HG03280 (cell line): ENCODE measurements around the gene YIPF4.
"Not testable (repeated sequence)": the region's sequence is repeated elsewhere in the genome, so short reads cannot be mapped to it uniquely, and the experiment has no call there.

Experiments used
- ATAC-seq: cut with Tn5 transposase; IDR thresholded peaks from one replicate; pipeline ENCODE4 v1.9.1; 2021; ENCODE audit warnings: mild to moderate bottlenecking, moderate library complexity; ENCODE audit not compliant: unreplicated experiment

Gene YIPF4

DNA sequence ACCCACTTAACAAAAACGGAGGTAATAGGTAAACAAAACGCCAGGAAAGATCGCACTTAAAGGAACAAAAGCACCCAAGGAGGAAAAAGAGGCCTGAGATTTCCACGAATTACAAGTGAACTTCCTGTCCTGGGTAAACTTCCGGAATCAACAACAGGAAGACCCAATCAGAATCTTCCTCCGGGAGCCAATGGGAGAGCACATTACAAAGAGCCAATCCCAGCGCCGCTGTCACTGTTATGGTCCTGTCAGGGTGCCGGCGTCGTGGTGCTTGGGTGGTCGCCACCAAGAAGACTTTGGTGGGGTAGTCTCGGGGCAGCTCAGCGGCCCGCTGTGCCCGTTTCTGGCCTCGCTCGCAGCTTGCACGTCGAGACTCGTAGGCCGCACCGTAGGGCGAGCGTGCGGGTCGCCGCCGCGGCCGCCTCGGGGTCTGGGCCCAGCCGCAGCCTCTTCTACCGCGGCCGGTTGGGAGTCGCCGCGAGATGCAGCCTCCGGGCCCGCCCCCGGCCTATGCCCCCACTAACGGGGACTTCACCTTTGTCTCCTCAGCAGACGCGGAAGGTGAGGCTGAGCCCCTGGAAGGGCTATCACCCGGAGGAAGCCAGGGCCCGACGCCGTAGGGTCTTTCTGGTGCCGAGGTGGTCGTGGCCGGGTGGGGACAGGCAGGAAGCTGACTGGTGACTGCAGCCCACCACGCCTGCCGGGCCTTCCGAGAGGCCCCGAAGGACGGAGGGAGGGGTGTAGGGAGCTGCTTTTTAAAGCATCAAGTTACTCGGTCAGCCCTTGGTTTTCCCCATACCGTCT, at the start of gene YIPF4:
YIPF4 (plus strand) TSS at position 231 of the 804 bp plus-strand sequence; CDS start at position 483, 252 bp downstream.
- peak; percentile 98 for ATAC-seq

- no peak for ATAC-seq
Measured at GRCh38 chr2:32228181-32228580, 49.5 kb upstream of the YIPF4 start.

- ATAC-seq: no peak
Measured at GRCh38 chr2:32229635-32230034, 48.1 kb upstream of the YIPF4 start.

- ATAC-seq: no peak
Measured at GRCh38 chr2:32231959-32232358, 45.7 kb upstream of the YIPF4 start.

DNA sequence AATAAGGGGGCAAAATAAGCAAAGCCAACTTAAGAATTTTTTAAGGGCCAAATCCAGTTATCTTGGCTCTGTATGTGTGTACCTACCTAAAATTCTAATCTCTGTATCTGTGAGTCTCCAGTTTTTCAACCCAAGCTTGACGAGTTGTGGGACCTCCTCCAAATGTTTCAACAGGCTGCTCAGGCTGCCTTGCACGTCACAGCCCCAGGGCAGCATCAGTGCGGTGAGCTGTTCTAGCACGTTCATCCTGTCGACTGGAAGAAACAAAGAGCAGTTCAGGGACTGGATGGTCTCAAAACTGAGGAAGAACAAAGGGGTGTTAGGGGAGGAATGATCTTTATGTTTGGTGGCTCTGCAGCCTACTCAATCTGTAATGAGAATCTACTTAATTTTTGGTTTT, 42.4 kb upstream of the YIPF4 start:
- no peak for ATAC-seq

DNA sequence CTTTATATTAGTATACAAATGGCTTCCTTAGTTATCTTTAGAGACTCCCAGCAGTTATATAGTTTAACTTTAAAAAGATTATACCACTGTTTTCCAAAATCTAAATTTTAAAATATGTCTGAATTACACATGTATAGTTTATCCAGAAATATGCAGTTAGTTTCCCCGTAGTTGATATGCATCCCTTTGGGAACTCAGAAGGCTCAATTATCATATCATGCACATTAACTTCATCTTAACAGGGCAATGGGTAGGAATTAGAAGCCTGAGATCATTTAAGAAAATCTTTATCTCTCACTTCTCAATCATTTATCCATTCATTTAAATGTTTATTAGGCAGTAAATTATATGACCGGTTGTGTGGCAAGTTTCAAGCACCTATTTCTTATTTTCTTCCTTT, 40.2 kb upstream of the YIPF4 start:
- ATAC-seq: no peak

GRCh38 chr2:32237996-32238395, 39.7 kb upstream of the YIPF4 start:
- ATAC-seq: no peak

DNA sequence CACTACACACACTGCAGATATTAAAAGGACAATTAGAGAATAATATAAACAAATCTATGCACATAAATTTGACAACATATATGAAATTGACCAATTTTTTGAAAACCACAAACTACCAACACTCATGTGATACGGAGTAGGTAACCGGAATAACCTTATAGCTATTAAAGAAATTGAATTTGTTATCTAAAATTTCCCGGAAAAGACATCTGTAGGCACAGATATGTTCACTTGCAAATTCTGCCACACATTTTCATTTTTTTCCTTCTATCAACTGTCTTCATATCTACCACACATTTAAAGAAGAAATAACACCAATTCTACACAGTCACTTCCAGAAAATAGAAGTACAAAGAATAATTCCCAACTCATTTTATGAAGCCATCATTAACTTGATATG, 35.4 kb upstream of the YIPF4 start:
- ATAC-seq: no peak

- no peak for ATAC-seq
Measured at GRCh38 chr2:32246911-32247310, 30.8 kb upstream of the YIPF4 start.

DNA sequence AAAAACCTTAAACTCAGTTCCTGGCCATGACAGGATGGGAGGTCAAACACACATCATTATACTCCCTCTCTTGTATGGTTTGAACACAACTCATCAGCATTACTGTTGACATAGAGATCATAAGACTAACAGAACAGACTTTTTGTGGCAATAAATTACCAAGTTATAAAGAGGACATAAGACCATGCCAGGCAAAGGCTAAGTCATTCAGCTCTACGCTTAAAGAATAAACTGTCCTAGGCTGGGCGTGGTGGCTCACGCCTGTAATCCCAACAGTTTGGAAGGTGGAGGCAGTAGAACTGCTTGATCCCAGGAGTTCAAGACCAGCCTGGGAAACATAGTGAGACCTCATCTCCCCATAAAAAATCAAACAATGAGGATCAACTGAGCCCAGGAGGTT, 29.4 kb upstream of the YIPF4 start:
- no peak for ATAC-seq

DNA sequence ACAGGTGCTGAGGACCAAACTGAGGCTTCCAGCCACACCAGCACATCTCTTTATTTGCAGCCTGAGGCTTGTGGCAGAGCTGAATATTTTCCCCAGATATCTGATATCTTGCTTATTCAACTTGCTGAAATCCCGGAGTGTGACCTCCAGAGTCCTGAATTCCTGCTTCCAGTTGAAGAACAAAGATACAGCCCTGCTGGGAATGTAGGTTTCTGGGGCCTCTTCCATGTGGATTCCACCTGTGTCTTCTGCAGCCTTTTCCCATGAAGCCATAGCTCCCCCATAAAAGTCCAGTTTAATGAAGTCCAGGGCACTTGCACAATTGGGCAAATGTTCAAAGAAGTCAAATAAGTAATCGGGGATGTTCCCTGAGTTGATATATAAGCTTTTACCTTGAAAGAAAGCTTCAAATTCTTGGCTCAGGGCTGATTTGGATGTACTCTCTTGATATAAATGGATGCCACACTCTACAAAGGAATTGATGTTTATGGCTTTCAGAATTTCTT, 27.9 kb upstream of the YIPF4 start:
- ATAC-seq: no peak

- ATAC-seq: no peak
Measured at GRCh38 chr2:32250290-32250689, 27.4 kb upstream of the YIPF4 start.

DNA sequence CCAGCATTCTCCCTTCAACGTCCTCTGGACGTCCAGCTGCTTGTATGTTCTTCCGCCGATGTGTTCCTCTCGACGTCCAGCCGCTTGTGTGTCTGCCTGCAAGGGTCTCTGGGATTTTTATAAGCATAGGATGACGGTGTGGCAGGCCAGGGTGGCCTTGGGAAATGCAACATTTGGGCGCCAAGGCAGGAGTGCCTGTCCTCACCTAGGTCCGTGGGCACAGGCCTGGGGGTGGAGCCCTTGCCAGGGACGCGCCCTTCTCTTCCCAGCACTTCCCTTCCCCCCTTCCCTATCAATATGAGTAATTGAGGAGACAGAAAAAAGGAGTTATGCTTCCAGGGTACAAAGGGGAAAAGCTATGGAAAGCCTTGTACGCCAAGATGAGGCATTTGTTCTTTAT, 19.5 kb upstream of the YIPF4 start:
- no peak for ATAC-seq

DNA sequence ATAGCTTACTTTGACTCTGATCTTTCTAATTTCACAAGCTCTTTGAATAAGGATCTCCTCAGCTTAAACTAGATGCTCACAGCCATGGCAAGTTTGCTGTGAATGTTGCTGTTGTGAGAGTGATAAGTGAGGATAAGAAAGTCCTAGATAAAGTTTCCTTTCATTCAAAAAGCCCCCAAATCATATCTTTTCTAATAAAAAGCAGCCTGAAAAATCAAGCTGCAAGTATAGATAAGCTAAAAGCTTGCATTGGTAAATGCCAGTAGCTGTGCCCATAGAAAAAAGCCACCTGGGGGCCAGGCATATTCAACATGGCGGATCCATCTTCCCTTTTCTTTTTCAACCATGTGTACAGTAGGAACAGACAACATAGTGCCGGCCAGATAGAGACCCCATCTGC, 17.3 kb upstream of the YIPF4 start:
- no peak for ATAC-seq

DNA sequence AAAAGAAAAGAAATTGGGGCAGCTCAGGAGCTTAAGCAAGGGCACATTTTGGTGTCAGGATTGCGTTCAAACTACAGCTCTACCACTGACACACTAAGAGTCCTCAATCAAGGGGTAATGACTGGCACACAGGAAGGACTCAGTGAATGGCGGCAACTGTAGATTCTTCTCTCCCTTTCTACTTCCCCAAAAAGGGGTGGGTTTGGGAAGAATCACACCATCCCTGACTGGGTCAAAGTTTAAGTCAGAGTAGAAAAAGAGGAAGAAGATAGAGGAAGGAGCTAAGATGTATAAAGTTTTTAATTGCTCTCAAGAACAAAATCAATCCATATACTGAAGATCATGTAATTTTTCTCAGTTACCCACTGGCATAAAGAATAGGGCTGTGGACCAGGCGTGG, 15.6 kb upstream of the YIPF4 start:
- no peak for ATAC-seq

DNA sequence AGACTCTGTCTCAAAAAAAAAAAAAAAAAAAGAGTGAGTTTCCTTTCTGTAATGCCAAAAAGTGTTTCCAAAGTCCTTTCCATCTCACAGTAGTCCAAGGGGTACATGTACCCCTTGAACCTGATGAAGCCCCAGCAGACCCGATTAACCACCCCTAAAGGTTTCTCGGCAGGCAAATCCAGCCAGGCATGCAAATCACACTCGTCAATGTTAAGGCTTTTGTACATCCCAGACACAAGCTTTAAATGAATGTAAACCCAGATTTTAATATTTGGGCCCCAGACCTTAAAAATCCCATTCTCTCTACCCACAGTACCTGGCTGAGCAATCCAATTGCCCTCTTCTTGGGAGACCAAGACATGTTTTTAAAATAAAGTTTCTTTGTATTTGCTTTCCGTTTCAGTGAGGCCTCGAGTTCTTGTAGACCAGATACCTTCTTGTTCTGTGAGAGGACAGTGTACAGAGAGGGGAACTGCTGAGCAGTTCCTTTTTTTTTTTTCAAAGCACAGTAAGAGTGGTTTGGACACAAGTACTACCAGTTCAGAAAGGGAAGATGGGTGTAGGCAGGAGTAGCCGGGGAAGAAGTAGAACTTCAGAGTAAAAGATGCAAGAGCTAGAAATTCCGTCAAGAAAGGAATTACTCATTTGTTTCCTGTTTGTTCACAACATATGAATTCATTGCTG, 13.1 kb upstream of the YIPF4 start, which contains the start of gene NLRC4:
NLRC4 (minus strand) TSS at position 465 of the 684 bp plus-strand sequence. CDS start 8,111 bp downstream, outside the sequence.
- ATAC-seq: peak; percentile 92

DNA sequence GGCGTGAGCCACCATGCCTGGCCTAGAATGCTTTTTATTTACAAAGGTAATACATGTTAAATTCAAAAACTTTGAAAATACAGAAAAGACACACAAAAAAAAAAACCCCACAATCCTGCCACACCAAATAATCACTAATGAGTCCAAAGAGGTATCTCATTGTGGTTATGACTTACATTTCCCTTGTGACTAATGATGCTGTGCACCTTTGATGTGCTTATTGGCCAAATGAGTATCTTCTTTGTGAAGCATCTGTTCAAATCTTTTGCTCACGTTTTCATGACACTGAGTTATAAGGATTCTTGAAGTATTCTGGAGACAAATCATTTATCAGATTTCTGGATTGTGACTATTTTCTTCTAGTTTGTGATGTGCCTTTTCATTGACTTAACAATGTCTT, 6.6 kb upstream of the YIPF4 start:
- ATAC-seq: no peak

DNA sequence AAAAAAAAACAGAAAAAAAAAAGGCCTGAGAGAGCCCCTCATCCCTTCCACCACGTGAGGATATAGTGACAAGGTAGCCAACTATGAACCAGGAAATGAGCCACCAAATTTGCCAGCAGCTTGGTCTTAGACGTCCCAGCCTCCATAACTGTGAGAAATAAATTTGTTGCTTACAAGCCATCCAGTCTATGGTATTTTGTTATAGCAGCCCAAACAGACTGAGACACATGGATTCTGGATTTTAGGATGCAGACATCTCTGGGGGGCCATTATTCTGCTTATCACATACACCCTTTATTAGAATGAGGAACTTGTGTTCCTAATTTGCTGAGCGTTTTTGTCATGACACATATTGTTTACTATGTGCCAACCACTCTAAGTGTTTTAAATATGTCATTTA, 5.4 kb upstream of the YIPF4 start:
- no peak for ATAC-seq

GRCh38 chr2:32274289-32274688, 3.4 kb upstream of the YIPF4 start:
- no peak for ATAC-seq

GRCh38 chr2:32275790-32276189, 1.9 kb upstream of the YIPF4 start:
- ATAC-seq: not testable (repeated sequence)

DNA sequence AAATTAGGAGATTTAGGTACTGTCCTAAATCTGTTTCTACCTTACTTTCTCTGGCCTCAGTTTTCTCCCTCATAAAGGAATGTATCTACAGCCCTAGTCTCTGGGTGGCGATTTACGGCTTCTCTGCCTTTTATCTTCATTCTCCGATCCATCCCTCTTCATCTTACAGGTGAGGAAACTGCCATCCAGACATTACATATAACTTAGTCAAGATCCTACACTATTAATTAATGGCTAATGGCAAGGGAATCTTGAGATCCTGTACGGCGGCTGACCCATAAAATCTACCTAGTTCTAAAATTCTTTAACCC, 386 bp upstream of the YIPF4 start:
- ATAC-seq: no peak

GRCh38 chr2:32278478-32278853, 762 bp downstream of the YIPF4 start:
- ATAC-seq: no peak
